ENCODE data around the gene TRIM14. TPM values are rescaled to one million over a fixed set of nuclear protein-coding genes. Genes with fewer than 3 reads are reported as not detected.

The TRIM14 gene
- total and polyA plus RNA-seq, 2 of the 13 experiments (the other 11 are each of a cell fraction or from before 2014, with no cell fraction given), result 9.2 to 13.0 TPM

DNA sequence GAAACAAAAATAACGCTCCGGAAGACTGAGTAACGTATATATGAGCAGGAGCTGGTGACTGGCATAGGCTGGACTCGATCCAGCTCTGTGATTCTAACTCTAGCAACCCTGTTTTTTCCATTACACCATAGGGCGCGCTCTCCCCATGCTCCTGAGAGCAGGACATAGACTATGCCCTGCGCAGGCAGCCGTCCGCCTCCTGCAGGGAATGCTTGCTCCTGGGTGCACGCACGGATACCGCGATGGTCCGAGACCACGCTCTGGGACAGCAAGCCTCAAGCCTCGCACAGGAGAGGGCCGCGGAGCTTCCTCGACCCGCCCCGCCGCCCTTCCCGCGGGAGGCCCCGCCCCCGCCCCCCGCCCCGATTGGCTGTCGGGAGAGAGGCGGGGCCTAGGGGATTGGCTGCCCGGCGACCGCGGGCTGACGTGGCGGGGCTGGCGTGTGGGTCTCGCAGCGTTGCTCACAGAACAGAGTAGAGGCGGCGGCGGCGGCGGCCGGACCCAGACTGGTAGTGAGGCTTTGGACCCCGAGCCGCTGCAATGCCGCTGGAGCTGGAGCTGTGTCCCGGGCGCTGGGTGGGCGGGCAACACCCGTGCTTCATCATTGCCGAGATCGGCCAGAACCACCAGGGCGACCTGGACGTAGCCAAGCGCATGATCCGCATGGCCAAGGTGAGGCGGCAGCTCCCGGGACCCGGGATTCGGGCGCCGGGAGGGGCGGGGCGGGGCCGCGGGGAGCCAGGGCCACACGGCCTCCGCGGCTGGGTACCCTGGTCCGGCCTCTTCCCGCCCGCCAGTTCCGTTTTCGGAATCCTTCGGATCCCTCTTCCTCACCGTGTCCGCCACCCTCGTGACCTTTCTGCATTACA, 62.5 kb downstream of the TRIM14 start, which contains the start of gene NANS (continued):
- no peak for TF ChIP-seq ZNF550 (CRISPR knock-in tag; IDR thresholded peaks at IDR 0.05; ENCODE audit: borderline replicate concordance)
- TF ChIP-seq ZNF263 (CRISPR knock-in tag; IDR thresholded peaks at IDR 0.05), result 0 out of 2 replicates have a peak, but pooled peaks have one; percentile 15
- TF ChIP-seq, protein P1, sequence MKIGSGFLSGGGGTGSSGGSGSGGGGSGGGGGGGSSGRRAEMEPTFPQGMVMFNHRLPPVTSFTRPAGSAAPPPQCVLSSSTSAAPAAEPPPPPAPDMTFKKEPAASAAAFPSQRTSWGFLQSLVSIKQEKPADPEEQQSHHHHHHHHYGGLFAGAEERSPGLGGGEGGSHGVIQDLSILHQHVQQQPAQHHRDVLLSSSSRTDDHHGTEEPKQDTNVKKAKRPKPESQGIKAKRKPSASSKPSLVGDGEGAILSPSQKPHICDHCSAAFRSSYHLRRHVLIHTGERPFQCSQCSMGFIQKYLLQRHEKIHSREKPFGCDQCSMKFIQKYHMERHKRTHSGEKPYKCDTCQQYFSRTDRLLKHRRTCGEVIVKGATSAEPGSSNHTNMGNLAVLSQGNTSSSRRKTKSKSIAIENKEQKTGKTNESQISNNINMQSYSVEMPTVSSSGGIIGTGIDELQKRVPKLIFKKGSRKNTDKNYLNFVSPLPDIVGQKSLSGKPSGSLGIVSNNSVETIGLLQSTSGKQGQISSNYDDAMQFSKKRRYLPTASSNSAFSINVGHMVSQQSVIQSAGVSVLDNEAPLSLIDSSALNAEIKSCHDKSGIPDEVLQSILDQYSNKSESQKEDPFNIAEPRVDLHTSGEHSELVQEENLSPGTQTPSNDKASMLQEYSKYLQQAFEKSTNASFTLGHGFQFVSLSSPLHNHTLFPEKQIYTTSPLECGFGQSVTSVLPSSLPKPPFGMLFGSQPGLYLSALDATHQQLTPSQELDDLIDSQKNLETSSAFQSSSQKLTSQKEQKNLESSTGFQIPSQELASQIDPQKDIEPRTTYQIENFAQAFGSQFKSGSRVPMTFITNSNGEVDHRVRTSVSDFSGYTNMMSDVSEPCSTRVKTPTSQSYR (CRISPR knock-in tag; IDR thresholded peaks at IDR 0.05; ENCODE audit: borderline replicate concordance), result peak; percentile 36; the same call in 1 of the 2 replicates
- no peak for TF ChIP-seq ZNF335 (CRISPR knock-in tag; IDR thresholded peaks at IDR 0.05)
- peak; percentile 20; the same call in 1 of the 2 replicates for TF ChIP-seq FOSL2 (CRISPR knock-in tag; IDR thresholded peaks at IDR 0.05)
- TF ChIP-seq IKZF1 (IDR thresholded peaks at IDR 0.05), result no peak
- TF ChIP-seq FOXM1 (CRISPR knock-in tag; IDR thresholded peaks at IDR 0.05), result no peak
- TF ChIP-seq ZNF251 (CRISPR knock-in tag; IDR thresholded peaks at IDR 0.05), result no peak
- TF ChIP-seq, protein P2, sequence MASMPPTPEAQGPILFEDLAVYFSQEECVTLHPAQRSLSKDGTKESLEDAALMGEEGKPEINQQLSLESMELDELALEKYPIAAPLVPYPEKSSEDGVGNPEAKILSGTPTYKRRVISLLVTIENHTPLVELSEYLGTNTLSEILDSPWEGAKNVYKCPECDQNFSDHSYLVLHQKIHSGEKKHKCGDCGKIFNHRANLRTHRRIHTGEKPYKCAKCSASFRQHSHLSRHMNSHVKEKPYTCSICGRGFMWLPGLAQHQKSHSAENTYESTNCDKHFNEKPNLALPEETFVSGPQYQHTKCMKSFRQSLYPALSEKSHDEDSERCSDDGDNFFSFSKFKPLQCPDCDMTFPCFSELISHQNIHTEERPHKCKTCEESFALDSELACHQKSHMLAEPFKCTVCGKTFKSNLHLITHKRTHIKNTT (CRISPR knock-in tag; IDR thresholded peaks at IDR 0.05), result no peak
- TF ChIP-seq KLF11 (CRISPR knock-in tag; IDR thresholded peaks at IDR 0.05), result peak; percentile 58; the same call in 1 of the 2 replicates
- no peak for TF ChIP-seq SRF (IDR thresholded peaks at IDR 0.05; ENCODE audit: low read depth, low read length)
- peak; percentile 98 for TF ChIP-seq TAF1 (CRISPR knock-in tag; IDR thresholded peaks at IDR 0.05)
- no peak for TF ChIP-seq RAD51 (IDR thresholded peaks at IDR 0.05; ENCODE audit: borderline replicate concordance)
- TF ChIP-seq, protein P3, sequence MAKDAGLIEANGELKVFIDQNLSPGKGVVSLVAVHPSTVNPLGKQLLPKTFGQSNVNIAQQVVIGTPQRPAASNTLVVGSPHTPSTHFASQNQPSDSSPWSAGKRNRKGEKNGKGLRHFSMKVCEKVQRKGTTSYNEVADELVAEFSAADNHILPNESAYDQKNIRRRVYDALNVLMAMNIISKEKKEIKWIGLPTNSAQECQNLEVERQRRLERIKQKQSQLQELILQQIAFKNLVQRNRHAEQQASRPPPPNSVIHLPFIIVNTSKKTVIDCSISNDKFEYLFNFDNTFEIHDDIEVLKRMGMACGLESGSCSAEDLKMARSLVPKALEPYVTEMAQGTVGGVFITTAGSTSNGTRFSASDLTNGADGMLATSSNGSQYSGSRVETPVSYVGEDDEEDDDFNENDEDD (CRISPR knock-in tag; IDR thresholded peaks at IDR 0.05; ENCODE audit: borderline replicate concordance), result peak; percentile 65; the same call in 1 of the 2 replicates
- TF ChIP-seq, protein P4, sequence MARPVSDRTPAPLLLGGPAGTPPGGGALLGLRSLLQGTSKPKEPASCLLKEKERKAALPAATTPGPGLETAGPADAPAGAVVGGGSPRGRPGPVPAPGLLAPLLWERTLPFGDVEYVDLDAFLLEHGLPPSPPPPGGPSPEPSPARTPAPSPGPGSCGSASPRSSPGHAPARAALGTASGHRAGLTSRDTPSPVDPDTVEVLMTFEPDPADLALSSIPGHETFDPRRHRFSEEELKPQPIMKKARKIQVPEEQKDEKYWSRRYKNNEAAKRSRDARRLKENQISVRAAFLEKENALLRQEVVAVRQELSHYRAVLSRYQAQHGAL (CRISPR knock-in tag; IDR thresholded peaks at IDR 0.05; ENCODE audit: not compliant biosample characterization), result no peak
- TF ChIP-seq, protein P5, sequence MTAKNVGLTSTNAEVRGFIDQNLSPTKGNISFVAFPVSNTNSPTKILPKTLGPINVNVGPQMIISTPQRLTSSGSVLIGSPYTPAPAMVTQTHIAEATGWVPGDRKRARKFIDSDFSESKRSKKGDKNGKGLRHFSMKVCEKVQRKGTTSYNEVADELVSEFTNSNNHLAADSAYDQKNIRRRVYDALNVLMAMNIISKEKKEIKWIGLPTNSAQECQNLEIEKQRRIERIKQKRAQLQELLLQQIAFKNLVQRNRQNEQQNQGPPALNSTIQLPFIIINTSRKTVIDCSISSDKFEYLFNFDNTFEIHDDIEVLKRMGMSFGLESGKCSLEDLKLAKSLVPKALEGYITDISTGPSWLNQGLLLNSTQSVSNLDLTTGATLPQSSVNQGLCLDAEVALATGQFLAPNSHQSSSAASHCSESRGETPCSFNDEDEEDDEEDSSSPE (CRISPR knock-in tag; IDR thresholded peaks at IDR 0.05), result peak; percentile 48; the same call in 1 of the 2 replicates
- TF ChIP-seq, protein P6, sequence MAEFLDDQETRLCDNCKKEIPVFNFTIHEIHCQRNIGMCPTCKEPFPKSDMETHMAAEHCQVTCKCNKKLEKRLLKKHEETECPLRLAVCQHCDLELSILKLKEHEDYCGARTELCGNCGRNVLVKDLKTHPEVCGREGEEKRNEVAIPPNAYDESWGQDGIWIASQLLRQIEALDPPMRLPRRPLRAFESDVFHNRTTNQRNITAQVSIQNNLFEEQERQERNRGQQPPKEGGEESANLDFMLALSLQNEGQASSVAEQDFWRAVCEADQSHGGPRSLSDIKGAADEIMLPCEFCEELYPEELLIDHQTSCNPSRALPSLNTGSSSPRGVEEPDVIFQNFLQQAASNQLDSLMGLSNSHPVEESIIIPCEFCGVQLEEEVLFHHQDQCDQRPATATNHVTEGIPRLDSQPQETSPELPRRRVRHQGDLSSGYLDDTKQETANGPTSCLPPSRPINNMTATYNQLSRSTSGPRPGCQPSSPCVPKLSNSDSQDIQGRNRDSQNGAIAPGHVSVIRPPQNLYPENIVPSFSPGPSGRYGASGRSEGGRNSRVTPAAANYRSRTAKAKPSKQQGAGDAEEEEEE (CRISPR knock-in tag; IDR thresholded peaks at IDR 0.05; ENCODE audit: borderline replicate concordance), result 0 out of 2 replicates have a peak, but pooled peaks have one; percentile 19
- TF ChIP-seq, protein P7, sequence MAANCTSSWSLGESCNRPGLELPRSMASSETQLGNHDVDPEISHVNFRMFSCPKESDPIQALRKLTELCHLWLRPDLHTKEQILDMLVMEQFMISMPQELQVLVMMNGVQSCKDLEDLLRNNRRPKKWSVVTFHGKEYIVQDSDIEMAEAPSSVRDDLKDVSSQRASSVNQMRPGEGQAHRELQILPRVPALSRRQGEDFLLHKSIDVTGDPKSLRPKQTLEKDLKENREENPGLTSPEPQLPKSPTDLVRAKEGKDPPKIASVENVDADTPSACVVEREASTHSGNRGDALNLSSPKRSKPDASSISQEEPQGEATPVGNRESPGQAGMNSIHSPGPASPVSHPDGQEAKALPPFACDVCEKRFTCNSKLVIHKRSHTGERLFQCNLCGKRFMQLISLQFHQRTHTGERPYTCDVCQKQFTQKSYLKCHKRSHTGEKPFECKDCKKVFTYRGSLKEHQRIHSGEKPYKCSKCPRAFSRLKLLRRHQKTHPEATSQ (CRISPR knock-in tag; IDR thresholded peaks at IDR 0.05; ENCODE audit: borderline replicate concordance), result no peak

Data from HepG2 (cell line).